Measurements from ENCODE around the gene IL3.

- TF ChIP-seq EP300 (IDR thresholded peaks at IDR 0.05) = no peak
- TF ChIP-seq CTCF (IDR thresholded peaks at IDR 0.05) = no peak
- no peak for TF ChIP-seq POLR2AphosphoS5 (IDR thresholded peaks at IDR 0.05)
Observed at GRCh38 chr5:132080595-132080994, 20.1 kb downstream of the IL3 start.
